Smooth muscle cell of the brain vasculature (primary cell): ENCODE measurements around the gene PARVB.

Source experiments
- DNase-seq: peaks from one replicate; pipeline ENCODE4 v3.0.0-alpha.2; 2012; ENCODE audit warnings: low read depth, low spot score

The PARVB gene

DNA sequence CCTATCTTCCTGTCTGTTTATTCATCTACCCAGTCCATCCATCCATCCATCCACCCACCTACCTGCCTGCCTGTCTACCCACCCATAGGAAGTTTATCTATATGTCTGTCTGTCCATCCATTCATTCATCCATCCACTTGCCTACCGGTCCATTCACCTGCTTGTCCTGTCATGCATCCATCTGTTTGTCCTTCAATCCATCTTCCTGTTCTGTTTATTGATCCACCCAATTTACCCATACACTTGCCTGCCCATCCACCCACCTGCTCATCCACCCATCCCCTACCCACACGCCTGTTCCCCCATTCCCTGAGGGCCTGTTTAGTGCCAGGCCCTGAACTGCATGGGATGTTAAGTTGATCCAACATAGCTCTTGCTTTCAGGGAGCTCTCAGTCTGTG is 175.1 kb downstream of the PARVB start:
- DNase-seq, result no peak

- no peak for DNase-seq
These were observed 175.8 kb downstream of the PARVB start for GRCh38 chr22:44199866-44200265.

GRCh38 chr22:44200451-44200850 is 176.3 kb downstream of the PARVB start:
- DNase-seq, result no peak

GRCh38 chr22:44200855-44201550 is 176.9 kb downstream of the PARVB start:
- DNase-seq, result no peak

GRCh38 chr22:44201665-44202064 is 177.6 kb downstream of the PARVB start:
- no peak for DNase-seq

GRCh38 chr22:44202261-44202789 is 178.2 kb downstream of the PARVB start:
- DNase-seq, result no peak

- no peak for DNase-seq
These were observed 179.1 kb downstream of the PARVB start for GRCh38 chr22:44203203-44203602.

DNA sequence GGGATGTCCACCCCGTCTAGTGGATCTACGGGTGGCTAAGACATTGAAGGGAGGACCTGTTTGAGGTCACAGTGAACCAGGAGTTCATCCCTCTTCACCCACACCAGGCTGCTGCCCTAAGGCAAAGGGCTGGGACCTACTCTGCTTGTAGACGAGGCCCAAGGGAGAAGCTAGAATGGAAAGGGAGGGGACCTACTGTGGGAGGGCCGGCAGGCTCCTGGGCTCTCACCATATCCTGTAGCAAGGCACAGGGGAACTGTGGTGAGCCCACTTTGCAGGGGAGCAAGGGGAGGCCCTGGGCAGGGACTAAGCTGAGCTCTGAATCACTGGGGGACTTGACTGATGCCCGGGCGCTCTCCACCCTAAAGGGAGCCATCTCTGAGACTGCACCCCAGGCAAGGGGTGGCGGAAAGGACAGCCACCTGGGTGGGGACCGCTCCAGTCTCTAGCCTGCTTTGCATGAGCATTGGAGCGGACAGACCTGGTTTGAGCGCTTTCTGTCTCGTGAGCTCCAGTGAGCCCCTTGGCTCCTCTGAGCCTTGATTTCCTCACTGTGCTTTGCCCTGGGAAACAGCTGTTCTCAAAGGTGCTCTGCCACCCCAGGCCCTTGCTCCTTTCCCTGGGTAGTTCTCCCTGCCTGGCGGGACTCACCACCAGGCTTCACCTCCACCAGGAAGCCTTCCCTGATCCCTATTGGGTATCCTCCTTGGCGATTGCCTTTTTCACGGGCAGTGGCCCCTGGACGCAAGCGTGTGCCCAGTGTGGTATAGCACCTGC is 180.8 kb downstream of the PARVB start:
- DNase-seq, result no peak

- DNase-seq, result no peak
These were observed 181.6 kb downstream of the PARVB start for GRCh38 chr22:44205516-44206329.

DNA sequence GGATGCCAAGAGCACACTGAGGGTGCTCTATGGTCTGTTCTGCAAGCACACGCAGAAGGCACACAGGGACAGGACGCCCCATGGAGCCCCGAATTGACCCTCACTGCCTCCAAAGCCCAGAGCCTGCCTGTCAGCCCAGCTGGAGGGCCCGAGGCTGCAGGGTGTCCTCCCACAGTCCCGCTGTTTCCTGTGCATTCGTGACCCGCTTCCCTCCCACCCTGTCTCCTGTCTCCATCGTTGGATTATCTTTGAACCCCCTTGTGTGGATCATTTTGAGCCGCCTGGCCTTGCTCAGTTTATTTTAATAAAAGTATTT is 182.2 kb downstream of the PARVB start:
- no peak for DNase-seq

GRCh38 chr22:44206696-44207095 is 182.6 kb downstream of the PARVB start:
- no peak for DNase-seq

GRCh38 chr22:44207173-44207980 is 183.3 kb downstream of the PARVB start:
- DNase-seq, result no peak

DNA sequence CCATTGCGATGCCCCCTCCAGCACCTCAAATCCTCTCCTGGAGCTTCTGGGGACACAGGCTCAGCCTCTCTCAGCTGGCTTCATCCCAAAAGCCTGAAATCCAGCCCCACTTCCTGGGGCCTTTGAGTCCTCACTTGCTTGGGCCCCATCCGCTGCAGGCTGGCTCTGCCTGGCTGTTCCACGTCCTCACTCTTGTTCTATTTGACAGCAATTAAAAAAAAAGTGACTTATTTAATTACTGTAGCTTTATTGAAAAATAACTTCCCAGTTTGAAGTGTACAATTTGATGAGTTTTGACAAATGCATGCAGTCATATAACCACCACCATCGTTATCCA is 183.8 kb downstream of the PARVB start:
- no peak for DNase-seq

GRCh38 chr22:44209343-44209742 is 185.2 kb downstream of the PARVB start:
- DNase-seq, result no peak

DNA sequence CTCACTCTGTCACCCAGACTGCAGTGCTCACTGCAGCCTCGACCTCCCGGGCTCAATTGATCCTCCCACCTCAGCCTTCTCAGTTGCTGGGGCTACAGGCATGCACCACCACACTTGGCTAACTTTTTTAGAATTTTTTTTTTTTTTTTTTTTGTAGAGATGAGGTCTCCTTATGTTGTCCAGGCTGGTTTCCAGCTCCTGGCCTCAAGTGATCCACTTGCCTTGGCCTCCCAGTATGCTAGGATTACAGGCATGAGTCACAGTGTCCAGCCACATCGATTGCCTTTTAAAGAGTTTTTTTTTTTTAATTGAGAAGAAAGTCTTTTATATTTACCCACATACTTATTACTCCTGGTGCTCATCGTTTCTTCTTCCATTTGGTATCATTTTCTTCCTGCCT is 186.6 kb downstream of the PARVB start:
- no peak for DNase-seq

GRCh38 chr22:44211256-44211945 is 187.3 kb downstream of the PARVB start:
- DNase-seq, result no peak

- DNase-seq, result no peak
These were observed 188.1 kb downstream of the PARVB start for GRCh38 chr22:44211946-44212930.

DNA sequence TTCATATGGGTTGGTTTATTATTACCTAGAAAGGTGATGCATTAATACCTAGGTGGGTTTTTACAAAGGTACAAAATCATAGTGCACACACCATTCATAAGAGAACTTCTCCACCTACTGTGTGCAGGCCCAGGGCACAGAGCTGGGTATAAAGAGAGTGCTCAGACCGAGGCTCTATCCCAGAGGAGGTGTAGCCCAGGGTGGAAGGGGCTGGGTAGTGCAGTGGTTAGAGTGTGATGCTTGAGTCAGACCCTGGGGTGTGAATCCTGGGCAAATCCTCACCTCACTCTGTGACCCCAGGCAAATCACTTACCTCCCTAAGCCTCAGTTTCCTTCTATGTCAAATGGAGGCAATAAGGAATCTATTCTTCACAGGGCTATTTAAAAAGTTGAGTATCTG is 188.8 kb downstream of the PARVB start:
- no peak for DNase-seq

GRCh38 chr22:44213489-44214043 is 189.5 kb downstream of the PARVB start:
- no peak for DNase-seq
